SK-N-SH treated with all-trans-retinoic acid at 6 μM for 48 hours (cell line): ENCODE measurements around the gene L1CAM.

Experiments
- ATAC-seq: fragments of 200-7000 bp; cut with Tn5 transposase; 3 replicates; pipeline ENCODE4 v1.9.1; 2020; ENCODE audit warnings: mild to moderate bottlenecking, moderate library complexity
- ARNTL ChIP-seq: fragments of 450-650 bp; formaldehyde crosslinking; IDR thresholded peaks from 2 replicates; pipeline ENCODE4 v1.5.0; 2020; ENCODE audit warnings: low read depth, mild to moderate bottlenecking, moderate library complexity, borderline replicate concordance
- BACH2 ChIP-seq: fragments of 250-450 bp; sonication (Bioruptor Pico); IDR thresholded peaks from 2 replicates; pipeline ENCODE4 v1.9.0; 2021; ENCODE audit warnings: mild to moderate bottlenecking, borderline replicate concordance
- CREB5 ChIP-seq: fragments of 250-450 bp; sonication (Bioruptor Pico); IDR thresholded peaks from 2 replicates; pipeline ENCODE4 v1.5.1; 2020; ENCODE audit warnings: low read depth, mild to moderate bottlenecking, moderate library complexity
- CSDC2 ChIP-seq: fragments of 250-450 bp; sonication (Bioruptor Pico); IDR thresholded peaks from 2 replicates; pipeline ENCODE4 v1.5.0; 2020; ENCODE audit warnings: mild to moderate bottlenecking, moderate library complexity
- CSRNP3 ChIP-seq: fragments of 250-450 bp; sonication (Bioruptor Pico); IDR thresholded peaks from 2 replicates; pipeline ENCODE4 v1.5.1; 2021; ENCODE audit warnings: mild to moderate bottlenecking, moderate library complexity
- ESRRG ChIP-seq: fragments of 250-450 bp; sonication (Bioruptor Pico); IDR thresholded peaks from 2 replicates; pipeline ENCODE4 v1.6.1; 2021; ENCODE audit warnings: mild to moderate bottlenecking
- GLIS3 ChIP-seq: fragments of 250-450 bp; sonication (Bioruptor Pico); IDR thresholded peaks from 2 replicates; pipeline ENCODE4 v1.5.0; 2020; ENCODE audit warnings: mild to moderate bottlenecking, moderate library complexity
- ISL1 ChIP-seq: fragments of 250-450 bp; sonication (Bioruptor Pico); IDR thresholded peaks from 2 replicates; pipeline ENCODE4 v2.1.2; 2022; ENCODE audit warnings: mild to moderate bottlenecking, moderate library complexity
- OSR1 ChIP-seq: fragments of 250-450 bp; sonication (Bioruptor Pico); IDR thresholded peaks from 2 replicates; pipeline ENCODE4 v1.8.0; 2022; ENCODE audit warnings: moderate library complexity, mild to moderate bottlenecking, inconsistent platforms
- PATZ1 ChIP-seq: fragments of 250-450 bp; sonication (Bioruptor Pico); IDR thresholded peaks from 2 replicates; pipeline ENCODE4 v1.8.0; 2020; ENCODE audit warnings: mild to moderate bottlenecking, moderate library complexity, borderline replicate concordance
- POU6F1 ChIP-seq: fragments of 250-450 bp; sonication (Bioruptor Pico); IDR thresholded peaks from 2 replicates; pipeline ENCODE4 v1.8.0; 2021; ENCODE audit warnings: low read depth, mild to moderate bottlenecking, moderate library complexity, borderline replicate concordance
- PPARA ChIP-seq: fragments of 250-450 bp; sonication (Bioruptor Pico); IDR thresholded peaks from 2 replicates; pipeline ENCODE4 v1.5.0; 2020; ENCODE audit warnings: mild to moderate bottlenecking, borderline replicate concordance
- RARB ChIP-seq: fragments of 250-450 bp; sonication (Bioruptor Pico); IDR thresholded peaks from 2 replicates; pipeline ENCODE4 v1.8.0; 2021; ENCODE audit warnings: mild to moderate bottlenecking, moderate library complexity
- SNAI2 ChIP-seq: fragments of 250-450 bp; sonication (Bioruptor Pico); IDR thresholded peaks from 2 replicates; pipeline ENCODE4 v1.5.0; 2020; ENCODE audit warnings: mild to moderate bottlenecking, moderate library complexity
- TCF4 ChIP-seq: fragments of 250-450 bp; sonication (Bioruptor Pico); IDR thresholded peaks from 2 replicates; pipeline ENCODE4 v1.8.0; 2021; ENCODE audit warnings: mild to moderate bottlenecking, moderate library complexity, borderline replicate concordance
- TOX ChIP-seq: fragments of 250-450 bp; sonication (Bioruptor Pico); IDR thresholded peaks from 2 replicates; pipeline ENCODE4 v1.8.0; 2021; ENCODE audit warnings: mild to moderate bottlenecking, moderate library complexity, borderline replicate concordance
- ZC3H10 ChIP-seq: fragments of 250-450 bp; sonication (Bioruptor Pico); IDR thresholded peaks from 2 replicates; pipeline ENCODE4 v1.5.1; 2021; ENCODE audit warnings: mild to moderate bottlenecking, moderate library complexity
- ZFP3 ChIP-seq: fragments of 250-450 bp; sonication (Bioruptor Pico); IDR thresholded peaks from 2 replicates; pipeline ENCODE4 v1.5.0; 2020; ENCODE audit warnings: mild to moderate bottlenecking, moderate library complexity
- ZFP30 ChIP-seq: fragments of 450-650 bp; formaldehyde crosslinking; IDR thresholded peaks from 2 replicates; pipeline ENCODE4 v1.5.0; 2022; ENCODE audit warnings: mild to moderate bottlenecking, moderate library complexity
- ZNF565 ChIP-seq: fragments of 450-650 bp; formaldehyde crosslinking; conservative IDR thresholded peaks from 2 replicates; pipeline ENCODE4 v1.5.0; 2020; ENCODE audit warnings: low read depth, mild to moderate bottlenecking, moderate library complexity
- ZNF70 ChIP-seq: fragments of 450-650 bp; formaldehyde crosslinking; IDR thresholded peaks from 2 replicates; pipeline ENCODE4 v1.5.0; 2020; ENCODE audit warnings: mild to moderate bottlenecking, moderate library complexity

L1CAM gene

GRCh38 chrX:153921070-153921469 lies 35.1 kb upstream of the L1CAM start (continued):
- TF ChIP-seq CSRNP3 (CRISPR knock-in tag): no peak
- no peak for TF ChIP-seq RARB (CRISPR knock-in tag)
- TF ChIP-seq ZFP30 (CRISPR knock-in tag): no peak
- no peak for TF ChIP-seq OSR1 (CRISPR knock-in tag)
- no peak for TF ChIP-seq CREB5 (CRISPR knock-in tag)
- TF ChIP-seq CSDC2: no peak
- TF ChIP-seq ZNF70 (CRISPR knock-in tag): no peak
- TF ChIP-seq SNAI2 (CRISPR knock-in tag): no peak
- no peak for TF ChIP-seq GLIS3
- TF ChIP-seq ZNF565 (CRISPR knock-in tag): no peak
- TF ChIP-seq ZC3H10 (CRISPR knock-in tag): no peak

GRCh38 chrX:153920546-153920945 lies 34.6 kb upstream of the L1CAM start:
- no peak for ATAC-seq
- TF ChIP-seq ZFP3 (CRISPR knock-in tag) (no peak), ZNF565 (CRISPR knock-in tag) (no peak)

- TF ChIP-seq GLIS3 (no peak), ZC3H10 (CRISPR knock-in tag) (no peak), ARNTL (CRISPR knock-in tag) (no peak), POU6F1 (CRISPR knock-in tag) (no peak), ISL1 (CRISPR knock-in tag) (no peak), ESRRG (no peak), TOX (CRISPR knock-in tag) (no peak), PATZ1 (no peak), CREB5 (CRISPR knock-in tag) (no peak), RARB (CRISPR knock-in tag) (no peak), ZNF70 (CRISPR knock-in tag) (no peak), ZFP3 (CRISPR knock-in tag) (no peak), CSRNP3 (CRISPR knock-in tag) (no peak), SNAI2 (CRISPR knock-in tag) (no peak), ZFP30 (CRISPR knock-in tag) (no peak), PPARA (CRISPR knock-in tag) (no peak), CSDC2 (no peak)
- ATAC-seq: no peak
These were observed 33.3 kb upstream of the L1CAM start for GRCh38 chrX:153919281-153919680.

- TF ChIP-seq SNAI2 (CRISPR knock-in tag) (no peak), CREB5 (CRISPR knock-in tag) (no peak), PATZ1 (no peak), TCF4 (CRISPR knock-in tag) (no peak), ZFP30 (CRISPR knock-in tag) (no peak), CSDC2 (no peak), PPARA (CRISPR knock-in tag) (no peak), BACH2 (CRISPR knock-in tag) (no peak), ZNF70 (CRISPR knock-in tag) (no peak), ESRRG (no peak), OSR1 (CRISPR knock-in tag) (no peak)
- ATAC-seq: no peak
These were observed 31.9 kb upstream of the L1CAM start for GRCh38 chrX:153917869-153918268.
